GM19372 (cell line): ENCODE results near the gene RAD54L2.
"Not testable (repeated sequence)": the region's sequence is repeated elsewhere in the genome, so short reads cannot be mapped to it uniquely, and the experiment has no call there.

Experiments used
- ATAC-seq: cut with Tn5 transposase; IDR thresholded peaks from one replicate; pipeline ENCODE4 v1.9.1; 2021; ENCODE audit warnings: mild to moderate bottlenecking, low read depth, moderate library complexity; ENCODE audit not compliant: unreplicated experiment

The RAD54L2 gene, protein sequence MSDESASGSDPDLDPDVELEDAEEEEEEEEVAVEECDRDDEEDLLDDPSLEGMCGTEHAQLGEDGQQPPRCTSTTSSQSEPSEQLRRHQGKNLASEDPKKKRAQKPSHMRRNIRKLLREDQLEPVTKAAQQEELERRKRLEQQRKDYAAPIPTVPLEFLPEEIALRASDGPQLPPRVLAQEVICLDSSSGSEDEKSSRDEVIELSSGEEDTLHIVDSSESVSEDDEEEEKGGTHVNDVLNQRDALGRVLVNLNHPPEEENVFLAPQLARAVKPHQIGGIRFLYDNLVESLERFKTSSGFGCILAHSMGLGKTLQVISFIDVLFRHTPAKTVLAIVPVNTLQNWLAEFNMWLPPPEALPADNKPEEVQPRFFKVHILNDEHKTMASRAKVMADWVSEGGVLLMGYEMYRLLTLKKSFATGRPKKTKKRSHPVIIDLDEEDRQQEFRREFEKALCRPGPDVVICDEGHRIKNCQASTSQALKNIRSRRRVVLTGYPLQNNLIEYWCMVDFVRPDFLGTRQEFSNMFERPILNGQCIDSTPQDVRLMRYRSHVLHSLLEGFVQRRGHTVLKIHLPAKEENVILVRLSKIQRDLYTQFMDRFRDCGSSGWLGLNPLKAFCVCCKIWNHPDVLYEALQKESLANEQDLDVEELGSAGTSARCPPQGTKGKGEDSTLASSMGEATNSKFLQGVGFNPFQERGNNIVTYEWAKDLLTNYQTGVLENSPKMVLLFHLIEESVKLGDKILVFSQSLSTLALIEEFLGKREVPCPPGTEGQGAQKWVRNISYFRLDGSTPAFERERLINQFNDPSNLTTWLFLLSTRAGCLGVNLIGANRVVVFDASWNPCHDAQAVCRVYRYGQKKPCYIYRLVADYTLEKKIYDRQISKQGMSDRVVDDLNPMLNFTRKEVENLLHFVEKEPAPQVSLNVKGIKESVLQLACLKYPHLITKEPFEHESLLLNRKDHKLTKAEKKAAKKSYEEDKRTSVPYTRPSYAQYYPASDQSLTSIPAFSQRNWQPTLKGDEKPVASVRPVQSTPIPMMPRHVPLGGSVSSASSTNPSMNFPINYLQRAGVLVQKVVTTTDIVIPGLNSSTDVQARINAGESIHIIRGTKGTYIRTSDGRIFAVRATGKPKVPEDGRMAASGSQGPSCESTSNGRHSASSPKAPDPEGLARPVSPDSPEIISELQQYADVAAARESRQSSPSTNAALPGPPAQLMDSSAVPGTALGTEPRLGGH (N-terminal part only)

DNA sequence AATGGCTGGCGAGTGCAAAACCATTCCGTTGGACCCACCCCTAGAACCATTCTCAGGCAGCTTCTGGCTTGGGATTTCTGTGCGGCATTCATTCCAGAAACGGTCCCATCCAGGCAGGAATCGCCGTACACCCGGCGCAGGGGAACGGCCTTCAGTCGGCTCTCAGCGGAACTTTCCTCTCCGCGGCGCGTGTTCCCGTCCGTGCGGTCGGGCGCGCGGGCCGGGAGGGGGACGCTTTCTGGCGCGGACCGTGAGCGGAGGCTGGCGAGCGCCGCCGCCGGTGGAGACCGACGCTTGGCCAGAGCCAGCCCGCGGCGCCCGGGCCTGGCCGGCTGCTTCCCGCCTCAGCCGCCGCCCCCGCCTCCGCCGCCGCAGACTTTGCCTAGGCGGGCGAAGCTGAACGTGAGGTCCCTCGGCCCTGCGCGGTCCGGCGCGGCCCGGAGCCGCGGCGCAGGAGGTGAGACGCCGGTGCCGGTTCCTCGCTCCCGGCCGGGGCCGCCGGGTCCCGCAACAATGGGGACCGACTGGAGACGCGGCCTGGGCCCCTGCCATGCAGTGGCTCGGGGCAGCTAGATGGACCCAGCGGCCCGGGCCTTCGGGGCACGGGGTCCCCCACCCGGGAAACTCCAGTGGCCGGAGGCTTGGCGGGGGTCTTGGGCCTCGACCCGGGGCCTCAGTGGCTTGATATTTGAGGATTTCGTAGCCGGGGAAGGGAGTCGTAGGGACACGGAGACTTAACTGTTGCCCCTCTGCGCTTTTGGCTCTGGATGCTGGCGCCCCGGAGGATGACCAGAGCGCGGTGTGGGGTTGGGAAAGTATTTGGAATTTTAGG, at the start of gene RAD54L2:
Gene RAD54L2 (plus strand): TSS at position 261 of the 832 bp plus-strand sequence. CDS start 51,702 bp downstream, outside the sequence.
- ATAC-seq: peak; percentile 89

DNA sequence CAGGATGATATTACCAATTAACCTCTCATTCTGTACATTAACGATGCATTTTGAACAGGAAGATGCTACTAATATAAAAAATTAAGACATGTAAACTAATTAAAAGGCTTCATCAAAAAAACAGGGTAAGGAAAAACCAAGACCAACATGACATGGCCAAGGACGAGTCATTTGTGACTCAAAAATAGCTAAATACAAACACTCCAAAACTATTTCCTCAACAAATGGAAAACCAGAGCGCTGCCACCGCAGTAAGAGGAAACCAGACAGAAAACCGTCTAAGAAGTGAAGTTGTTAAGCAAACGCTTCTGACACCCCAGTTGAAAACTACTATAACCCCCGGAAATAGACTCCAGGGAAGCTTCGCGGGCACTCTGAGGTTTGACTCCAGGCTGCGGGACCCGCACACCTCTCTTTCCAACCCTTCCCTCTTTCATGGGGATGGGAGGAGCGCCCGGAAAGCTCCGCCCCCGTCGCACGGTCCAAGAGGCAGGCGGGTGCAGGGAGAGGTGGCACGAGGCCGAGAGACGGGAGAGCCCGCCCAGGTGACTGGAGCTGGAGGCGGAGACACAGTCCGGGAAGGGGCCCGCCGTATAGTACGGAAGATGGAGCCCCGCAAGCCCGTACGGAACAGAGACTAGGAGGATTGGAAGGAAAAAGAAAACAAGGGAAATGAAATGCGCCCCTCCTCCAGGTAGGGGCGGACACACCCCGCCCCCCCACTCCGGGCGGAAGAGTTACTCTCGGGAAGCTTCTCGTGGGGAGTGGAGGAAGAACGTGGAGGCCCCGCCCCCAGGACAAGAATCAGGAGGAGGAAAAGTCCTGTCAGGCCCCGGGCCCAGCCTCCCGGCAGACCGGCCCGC, 39.4 kb upstream of the RAD54L2 start:
- ATAC-seq: peak; percentile 52

DNA sequence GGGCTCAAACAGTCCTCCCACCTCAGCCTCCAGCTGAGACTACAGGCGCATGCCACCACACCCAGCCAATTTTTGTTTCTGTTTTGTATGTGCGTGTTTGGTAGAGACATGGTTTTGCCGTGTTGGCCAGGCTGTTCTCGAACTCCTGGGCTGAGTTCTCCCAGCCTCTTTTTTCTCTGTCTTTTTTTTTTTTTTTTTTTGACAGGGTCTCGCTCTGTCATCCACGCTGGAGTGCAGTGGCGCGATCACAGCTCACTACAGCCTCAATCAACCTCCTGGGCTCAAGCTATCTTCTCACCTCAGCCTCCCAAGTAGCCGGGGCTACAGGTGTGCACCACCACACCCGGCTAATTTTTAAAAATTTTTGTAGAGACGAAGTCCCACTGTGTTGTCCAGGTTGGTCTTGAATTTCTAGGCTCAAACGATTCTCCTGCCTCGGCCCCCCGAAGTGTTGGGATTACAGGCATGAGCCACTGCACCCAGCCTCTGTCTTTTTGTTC, 37.8 kb upstream of the RAD54L2 start:
- ATAC-seq: no peak

DNA sequence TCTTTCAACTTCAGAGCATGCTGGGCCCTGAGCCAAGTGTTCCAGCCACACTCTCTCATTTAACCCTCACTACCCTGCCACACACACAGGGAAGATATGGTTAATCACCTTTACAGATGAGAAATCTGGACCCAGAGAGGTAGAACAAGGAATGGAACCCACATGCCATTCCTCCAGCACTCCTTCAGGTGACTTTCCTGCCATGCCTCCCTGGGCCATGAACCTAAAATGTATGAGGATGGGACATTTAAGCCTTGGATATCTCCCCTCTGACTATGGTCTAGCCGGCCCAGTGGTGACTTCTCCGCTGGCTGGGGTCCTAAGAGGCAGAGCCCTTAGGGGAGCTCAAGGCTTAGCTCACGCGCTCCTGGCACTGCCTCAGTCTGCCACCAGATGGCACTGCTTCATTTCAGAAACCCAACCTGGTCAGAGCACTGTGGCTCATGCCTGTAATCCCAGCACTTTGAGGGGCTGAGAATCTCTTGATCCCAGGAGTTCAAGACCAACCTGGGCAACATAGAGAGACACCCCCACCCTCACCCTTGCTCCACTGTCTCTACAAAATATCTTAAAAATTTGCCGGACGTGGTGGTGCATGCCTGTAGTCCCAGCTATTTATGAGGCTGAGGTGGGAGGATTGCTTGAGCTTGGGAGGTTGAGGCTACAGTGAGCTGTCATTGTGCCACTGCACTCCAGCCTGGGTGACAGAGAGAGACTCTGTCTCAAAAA, 36.5 kb upstream of the RAD54L2 start:
- no peak for ATAC-seq

DNA sequence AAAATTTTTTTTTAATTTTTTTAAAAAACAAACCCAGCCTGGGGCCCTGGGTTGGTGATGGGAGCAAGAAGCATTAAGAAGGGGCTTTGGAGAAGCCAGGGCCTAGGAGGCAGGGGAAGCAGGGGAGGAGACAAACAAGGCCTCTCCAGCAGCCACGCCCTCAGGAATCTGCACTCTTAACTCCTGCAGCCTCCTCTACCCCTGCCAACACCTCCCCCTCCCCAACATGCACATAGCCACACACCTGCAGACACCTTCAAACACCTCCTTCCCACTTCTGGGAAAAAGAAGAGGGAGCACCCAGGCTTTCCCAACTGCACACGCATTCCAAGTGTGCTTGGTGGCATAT, 36.0 kb upstream of the RAD54L2 start:
- ATAC-seq: no peak

DNA sequence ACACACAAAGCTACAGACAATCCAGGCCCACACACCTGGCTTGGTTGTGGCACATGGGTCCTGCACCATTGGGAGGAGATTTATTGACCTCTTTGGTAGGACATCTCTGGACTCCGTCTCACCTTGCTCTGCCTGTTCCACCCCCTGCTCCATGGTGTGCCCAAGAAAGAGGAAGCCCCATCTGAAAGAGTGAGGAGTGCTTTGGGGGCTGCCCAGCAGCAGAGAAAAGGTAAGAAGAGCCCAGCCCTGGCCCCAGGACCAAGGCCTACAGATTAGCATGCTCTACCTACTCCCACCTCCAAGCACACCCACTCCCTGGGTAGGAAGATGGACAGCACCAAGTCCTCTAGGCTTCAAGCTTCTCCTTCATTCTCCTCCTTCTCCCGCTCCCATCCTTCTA, 35.5 kb upstream of the RAD54L2 start:
- no peak for ATAC-seq

DNA sequence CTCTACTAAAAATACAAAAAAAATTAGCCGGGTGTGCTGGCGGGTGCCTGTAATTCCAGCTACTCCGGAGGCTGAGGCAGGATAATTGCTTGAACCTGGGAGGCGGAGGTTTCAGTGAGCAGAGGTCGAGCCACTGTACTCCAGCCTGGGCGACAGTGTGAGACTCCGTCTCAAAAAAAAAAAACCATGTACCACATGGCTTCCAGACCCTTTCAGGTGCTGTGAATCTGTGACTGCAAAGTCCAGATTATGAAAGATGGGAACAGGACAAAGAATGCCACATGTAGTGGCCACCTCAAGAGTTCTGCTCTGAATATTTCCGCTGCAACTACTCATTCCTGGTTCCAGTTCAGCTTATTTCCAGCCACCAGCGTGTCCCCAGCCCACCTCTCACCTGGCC, 30.3 kb upstream of the RAD54L2 start:
- ATAC-seq: no peak

DNA sequence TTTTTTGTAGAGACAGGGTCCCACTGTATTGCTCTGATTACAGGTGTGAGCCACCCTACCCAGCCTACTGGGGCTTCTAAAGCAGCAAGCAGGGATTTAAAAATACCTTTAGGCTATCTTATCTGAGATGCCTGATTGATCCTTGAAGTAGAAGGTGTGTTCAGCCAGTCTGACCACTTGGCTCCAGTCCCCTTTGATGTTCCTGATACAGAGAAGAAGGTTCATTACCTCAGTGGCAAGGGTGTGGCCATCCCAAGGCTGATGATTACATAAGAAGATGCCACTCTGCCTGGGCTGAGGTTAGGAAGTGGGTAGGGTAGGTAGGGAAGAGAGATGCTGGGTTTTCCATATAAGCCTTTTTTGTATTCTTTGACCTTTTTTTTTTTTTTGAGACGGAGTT, 27.5 kb upstream of the RAD54L2 start:
- ATAC-seq: no peak

DNA sequence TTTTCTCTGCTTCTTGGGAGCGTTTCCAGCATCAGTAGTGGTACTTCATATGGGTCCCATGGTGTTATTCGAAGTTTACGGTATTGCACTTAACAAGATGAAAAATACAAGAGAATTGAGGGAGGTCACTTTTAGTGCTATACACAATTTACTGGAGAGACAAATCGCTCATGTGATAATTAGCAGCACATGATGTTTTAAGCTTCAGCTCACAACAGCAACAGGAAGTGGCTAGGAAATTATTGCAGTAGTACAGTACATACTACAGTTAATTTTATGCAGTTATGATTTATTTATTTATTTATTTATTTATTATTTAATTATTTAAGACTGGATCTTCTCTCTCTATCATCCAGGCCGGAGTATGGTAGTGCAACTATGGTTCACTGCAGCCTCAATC, 24.3 kb upstream of the RAD54L2 start:
- no peak for ATAC-seq

DNA sequence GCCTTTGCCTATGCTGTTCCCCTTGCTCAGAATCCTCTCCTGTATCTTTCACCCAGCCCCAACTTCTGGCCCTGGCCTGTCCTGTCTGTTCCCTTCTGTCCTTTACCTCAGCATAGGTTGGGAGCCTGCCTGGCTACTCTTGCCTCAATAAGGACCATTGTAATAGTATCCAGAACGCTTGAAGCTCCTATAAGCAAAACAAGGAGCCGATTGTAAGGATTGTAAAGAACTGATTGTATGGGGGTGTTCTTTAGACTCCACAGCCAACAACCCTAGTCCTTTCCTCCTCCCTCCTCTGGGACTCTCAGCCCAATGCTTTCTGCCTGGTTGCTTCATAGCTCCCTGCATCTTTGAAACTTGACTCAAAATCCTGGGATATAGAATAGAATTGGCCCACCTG, 18.7 kb upstream of the RAD54L2 start:
- no peak for ATAC-seq

DNA sequence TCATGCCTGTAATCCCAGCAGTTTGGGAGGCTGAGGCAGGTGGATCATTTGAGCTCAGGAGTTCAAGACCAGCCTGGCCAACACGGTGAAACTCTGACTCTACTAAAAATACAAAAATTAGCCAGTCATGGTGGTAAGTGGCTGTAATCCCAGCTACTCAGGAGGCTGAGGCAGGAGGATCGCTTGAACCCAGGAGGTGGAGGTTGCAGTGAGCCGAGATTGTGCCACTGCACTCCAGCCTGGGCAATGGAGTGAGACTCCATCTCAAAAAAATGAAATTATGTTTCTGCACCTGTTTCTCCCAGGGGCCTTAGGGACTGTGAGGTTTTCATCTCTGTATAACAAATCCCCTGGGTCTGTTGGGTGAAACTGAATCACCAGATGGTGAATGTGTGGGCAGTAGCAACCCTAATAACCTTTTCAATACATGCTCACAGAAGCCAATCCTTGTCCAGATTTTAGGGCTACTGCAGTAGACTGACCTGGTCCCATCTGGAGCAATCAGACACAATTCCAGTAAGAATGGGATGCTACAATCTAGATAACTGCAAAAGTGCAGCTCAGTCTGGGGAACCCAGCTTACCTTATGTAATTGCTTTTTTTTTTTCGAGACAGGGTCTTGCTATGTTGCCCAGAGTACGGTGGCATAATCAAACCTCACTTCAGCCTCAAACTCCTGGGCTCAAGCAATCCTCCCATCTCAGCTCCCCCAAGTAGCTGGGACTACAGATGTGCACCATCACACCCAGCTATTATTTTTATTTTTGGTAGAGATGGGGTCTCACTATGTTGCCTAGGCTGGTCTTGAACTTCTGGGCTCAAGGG, 17.4 kb upstream of the RAD54L2 start:
- peak; percentile 53 for ATAC-seq

DNA sequence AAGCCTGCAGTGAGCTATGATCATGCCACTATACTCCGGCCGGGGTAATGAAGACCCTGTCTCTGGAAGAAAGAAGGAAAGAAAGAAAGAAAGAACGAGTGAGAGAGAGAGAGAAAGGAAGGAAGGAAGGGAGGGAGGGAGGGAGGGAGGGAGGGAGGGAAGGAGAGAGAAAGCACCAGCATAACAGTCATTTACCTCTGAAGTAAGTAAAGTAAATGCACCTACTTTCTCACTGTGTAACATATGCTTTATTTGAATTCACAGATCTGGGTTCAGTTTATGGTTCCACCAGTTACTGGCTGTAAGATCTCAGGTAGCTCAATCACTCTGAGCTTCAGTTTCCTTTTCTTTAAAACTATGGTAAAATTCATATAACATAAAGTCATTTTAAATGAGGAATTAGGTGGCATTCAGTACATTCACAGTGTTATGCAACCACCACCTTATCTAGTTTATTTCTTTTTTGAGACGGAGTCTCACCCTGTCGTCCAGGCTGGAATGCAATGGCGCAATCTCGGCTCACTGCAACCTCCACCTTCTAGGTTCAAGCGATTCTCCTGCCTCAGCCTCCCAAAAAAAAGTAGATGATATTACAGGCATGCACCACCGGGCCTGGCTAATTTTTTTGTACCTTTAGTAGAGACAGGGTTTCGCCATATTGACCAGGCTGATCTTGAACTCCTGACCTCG, 16.1 kb upstream of the RAD54L2 start:
- no peak for ATAC-seq

DNA sequence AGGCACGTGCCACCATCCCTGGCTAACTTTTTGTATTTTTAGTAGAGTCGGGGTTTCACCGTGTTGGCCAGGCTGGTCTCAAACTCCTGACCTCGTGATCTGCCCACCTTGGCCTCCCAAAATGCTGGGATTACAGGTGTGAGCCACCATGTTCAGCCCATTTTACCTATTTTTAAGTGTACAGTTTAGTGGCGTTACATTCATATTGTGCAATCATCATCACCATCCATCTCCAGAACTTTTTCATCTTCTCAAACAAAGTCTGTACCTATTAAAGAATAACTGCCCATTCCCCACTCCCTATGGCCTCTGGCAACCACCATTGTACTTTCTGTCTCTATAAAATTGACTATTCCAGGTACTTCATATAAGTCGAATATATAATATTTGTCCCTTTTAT, 13.6 kb upstream of the RAD54L2 start:
- ATAC-seq: not testable (repeated sequence)

DNA sequence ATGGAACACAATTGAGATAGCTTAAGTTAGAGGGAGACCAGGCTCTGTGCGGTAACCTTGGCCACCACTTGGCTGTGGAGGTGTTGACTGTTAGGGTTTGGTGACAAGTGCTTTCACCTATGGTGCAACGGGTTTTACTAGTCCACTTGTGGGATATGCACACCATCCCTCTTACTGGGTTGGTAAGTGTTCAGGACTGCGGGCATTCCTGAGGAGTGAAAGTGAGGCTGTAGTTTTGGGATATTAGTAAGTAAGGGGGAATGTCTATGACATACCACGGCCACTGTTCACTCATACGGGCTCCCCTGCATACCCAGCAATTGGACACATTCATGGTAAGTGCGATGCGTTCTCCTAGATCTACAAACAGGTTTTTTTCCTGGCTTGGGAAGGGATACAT, 8.0 kb upstream of the RAD54L2 start:
- no peak for ATAC-seq

DNA sequence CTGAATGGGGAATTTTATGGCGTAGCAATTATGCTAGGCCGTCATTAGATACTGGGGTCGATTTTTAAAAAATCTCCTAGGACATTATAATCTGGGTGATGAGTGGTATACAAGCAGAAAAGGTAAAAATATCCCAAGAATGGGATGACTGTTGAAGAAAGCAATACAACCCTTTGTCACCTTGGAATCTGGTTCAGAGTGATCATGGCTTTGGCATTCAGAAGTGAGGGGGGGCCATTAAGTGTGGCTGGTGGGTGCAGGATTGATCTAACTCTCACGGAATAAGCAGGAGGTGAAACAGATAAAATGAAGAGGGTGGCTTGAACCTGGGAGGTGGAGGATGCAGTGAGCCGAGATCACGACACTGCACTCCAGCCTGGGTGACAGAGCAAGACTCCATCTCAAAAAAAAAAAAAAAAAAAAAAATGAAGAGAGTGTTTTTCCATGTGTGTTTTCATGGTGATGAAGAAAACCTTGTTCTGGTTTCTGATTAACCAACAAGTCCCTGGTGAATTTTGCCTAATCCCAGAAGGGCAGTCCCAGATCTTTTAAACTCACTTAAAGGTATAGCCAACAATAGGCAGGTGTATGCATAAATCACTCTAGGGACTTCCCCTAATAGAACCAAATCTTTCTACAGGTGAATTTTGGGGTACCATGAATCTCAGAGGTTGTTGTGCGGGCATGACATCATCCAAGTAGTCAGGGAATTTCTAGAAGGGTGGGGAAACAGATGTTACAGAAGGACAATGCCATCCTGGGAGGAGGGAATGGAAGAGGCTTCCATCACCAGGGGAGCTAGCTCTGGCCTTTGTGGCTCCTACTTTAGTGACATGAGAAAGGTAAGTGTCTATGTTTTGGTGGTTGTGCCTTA, 3.1 kb upstream of the RAD54L2 start:
- ATAC-seq: no peak

DNA sequence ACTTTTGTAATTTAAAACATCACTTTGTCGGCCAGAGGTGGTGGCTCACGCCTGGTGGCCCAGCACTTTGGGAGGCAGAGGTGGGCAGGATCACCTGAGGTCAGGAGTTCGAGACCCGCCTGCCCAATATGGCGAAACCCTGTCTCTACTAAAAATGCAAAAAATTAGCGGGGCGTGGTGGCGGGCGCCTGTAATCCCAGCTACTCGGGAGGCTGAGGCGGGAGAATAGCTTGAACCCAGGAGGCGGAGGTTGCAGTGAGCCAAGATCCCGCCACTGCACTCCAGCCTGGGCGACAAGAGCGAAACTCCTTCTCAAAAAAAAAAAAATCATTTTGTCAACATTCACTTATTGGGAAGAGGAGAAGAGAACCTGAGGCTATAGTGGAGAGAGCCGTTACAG, 888 bp upstream of the RAD54L2 start:
- ATAC-seq: not testable (repeated sequence)
